Karpas-422 (cell line): ENCODE data around the gene ATN1. TPM values are rescaled to one million over a fixed set of nuclear protein-coding genes. Genes with fewer than 3 reads are reported as not detected.
"Not testable (repeated sequence)": the region's sequence is repeated elsewhere in the genome, so short reads cannot be mapped to it uniquely, and the experiment has no call there.

Source experiments
- DNase-seq: peaks from one replicate; pipeline ENCODE4 v3.0.0-alpha.2; 2015
- H2AFZ ChIP-seq: fragments of 200-600 bp; sonication (generic); 2 replicates; pipeline ENCODE4 v1.6.1; 2014; ENCODE audit warnings: antibody characterized with exemption, low read length, mixed read lengths
- H3K27ac ChIP-seq: fragments of 200-600 bp; sonication (generic); 2 replicates; pipeline ENCODE4 v1.5.1; 2014; ENCODE audit warnings: mild to moderate bottlenecking, low read length, moderate library complexity
- H3K27me3 ChIP-seq: fragments of 200-600 bp; sonication (generic); 2 replicates; pipeline ENCODE4 v1.6.1; 2014; ENCODE audit warnings: low read length, mixed read lengths
- H3K36me3 ChIP-seq: fragments of 200-600 bp; sonication (generic); 2 replicates; pipeline ENCODE4 v1.6.1; 2014; ENCODE audit warnings: low read length, mixed read lengths; ENCODE audit not compliant: insufficient read depth
- H3K4me1 ChIP-seq: fragments of 200-600 bp; sonication (generic); 2 replicates; pipeline ENCODE4 v1.6.1; 2014; ENCODE audit warnings: mild to moderate bottlenecking, low read length, mixed read lengths
- H3K4me2 ChIP-seq: fragments of 200-600 bp; sonication (generic); 2 replicates; pipeline ENCODE4 v1.6.1; 2014; ENCODE audit warnings: low read length, low read depth, mild to moderate bottlenecking; ENCODE audit not compliant: poor library complexity, severe bottlenecking
- H3K4me3 ChIP-seq: fragments of 200-600 bp; sonication (generic); 2 replicates; pipeline ENCODE4 v1.5.1; 2014; ENCODE audit warnings: mild to moderate bottlenecking, antibody characterized with exemption, low read length, mixed read lengths
- H3K79me2 ChIP-seq: fragments of 200-600 bp; sonication (generic); 2 replicates; pipeline ENCODE4 v1.6.1; 2014; ENCODE audit warnings: mild to moderate bottlenecking, low read length, mixed read lengths
- H3K9ac ChIP-seq: fragments of 200-600 bp; sonication (generic); 2 replicates; pipeline ENCODE4 v1.6.0; 2014; ENCODE audit warnings: low read length
- H3K9me2 ChIP-seq: fragments of 200-600 bp; sonication (generic), shearing (Covaris generic); replicated peaks from 2 replicates; pipeline ENCODE4 v1.6.0; 2014; ENCODE audit warnings: mild to moderate bottlenecking, low read length, moderate library complexity; ENCODE audit not compliant: insufficient read depth
- H3K9me3 ChIP-seq: fragments of 300-700, 200-600 bp; sonication (generic); 2 replicates; pipeline ENCODE4 v1.6.1; 2014; ENCODE audit warnings: low read length, mixed read lengths
- H4K20me1 ChIP-seq: fragments of 200-600 bp; sonication (generic); 2 replicates; pipeline ENCODE4 v1.6.1; 2014; ENCODE audit warnings: mild to moderate bottlenecking, antibody characterized with exemption, low read length, low read depth; ENCODE audit not compliant: insufficient read depth
- total RNA-seq: library from RNA; depleted of rRNA; stranded (reverse); fragments of >200 nt; shearing (Covaris generic); gene quantifications from 2 replicates; pipeline ENCODE4 v1.2.3, GENCODE V29; 2014; ENCODE audit warnings: low replicate concordance; rRNA removed

The ATN1 gene, protein sequence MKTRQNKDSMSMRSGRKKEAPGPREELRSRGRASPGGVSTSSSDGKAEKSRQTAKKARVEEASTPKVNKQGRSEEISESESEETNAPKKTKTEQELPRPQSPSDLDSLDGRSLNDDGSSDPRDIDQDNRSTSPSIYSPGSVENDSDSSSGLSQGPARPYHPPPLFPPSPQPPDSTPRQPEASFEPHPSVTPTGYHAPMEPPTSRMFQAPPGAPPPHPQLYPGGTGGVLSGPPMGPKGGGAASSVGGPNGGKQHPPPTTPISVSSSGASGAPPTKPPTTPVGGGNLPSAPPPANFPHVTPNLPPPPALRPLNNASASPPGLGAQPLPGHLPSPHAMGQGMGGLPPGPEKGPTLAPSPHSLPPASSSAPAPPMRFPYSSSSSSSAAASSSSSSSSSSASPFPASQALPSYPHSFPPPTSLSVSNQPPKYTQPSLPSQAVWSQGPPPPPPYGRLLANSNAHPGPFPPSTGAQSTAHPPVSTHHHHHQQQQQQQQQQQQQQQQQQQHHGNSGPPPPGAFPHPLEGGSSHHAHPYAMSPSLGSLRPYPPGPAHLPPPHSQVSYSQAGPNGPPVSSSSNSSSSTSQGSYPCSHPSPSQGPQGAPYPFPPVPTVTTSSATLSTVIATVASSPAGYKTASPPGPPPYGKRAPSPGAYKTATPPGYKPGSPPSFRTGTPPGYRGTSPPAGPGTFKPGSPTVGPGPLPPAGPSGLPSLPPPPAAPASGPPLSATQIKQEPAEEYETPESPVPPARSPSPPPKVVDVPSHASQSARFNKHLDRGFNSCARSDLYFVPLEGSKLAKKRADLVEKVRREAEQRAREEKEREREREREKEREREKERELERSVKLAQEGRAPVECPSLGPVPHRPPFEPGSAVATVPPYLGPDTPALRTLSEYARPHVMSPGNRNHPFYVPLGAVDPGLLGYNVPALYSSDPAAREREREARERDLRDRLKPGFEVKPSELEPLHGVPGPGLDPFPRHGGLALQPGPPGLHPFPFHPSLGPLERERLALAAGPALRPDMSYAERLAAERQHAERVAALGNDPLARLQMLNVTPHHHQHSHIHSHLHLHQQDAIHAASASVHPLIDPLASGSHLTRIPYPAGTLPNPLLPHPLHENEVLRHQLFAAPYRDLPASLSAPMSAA (N-terminal part only)
- total RNA-seq: 8.8 and 11.7 TPM in 2 replicates

DNA sequence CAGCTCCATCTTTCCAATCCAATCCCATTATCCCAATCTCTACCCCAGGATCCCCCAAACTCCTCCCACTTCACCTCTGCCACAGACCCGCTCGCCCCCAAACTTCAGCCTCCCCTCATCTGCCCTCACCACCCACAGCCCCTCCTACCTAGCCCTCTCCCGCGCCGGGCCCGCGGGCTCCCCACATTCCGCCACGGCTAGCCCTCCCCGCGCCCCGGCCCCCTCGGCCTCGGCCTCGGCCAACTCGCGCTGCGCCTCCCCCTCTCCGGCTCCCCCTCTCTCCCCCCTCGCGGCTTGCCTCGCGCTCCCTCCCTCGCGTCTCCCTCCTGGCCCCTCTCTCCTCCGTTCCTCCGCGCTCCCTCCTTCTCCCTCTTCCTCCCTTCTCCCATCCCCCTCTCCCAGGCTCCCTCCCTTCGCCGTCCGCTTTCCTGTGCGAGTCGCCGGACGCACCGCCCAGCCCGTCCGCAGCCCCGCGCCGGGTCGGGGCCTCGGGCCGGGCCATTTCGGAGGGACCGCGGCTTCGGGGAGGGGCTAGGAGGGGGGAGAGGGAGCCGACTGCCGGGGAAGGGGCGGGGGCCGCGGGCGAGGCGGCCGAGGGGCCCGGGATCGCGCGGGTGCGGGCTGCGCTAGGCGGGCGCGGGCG lies at the start of gene ATN1:
TSS of gene ATN1 (plus strand) at position 581 of the 643 bp plus-strand sequence. CDS start 6,043 bp downstream, outside the sequence.
- no peaks in the 10 kb centered on the region for H4K20me1 ChIP-seq
- peak within 1 kb of the TSS; percentile 92 for H3K9ac ChIP-seq
- peak within 1 kb of the TSS; percentile 77 for H3K4me2 ChIP-seq
- no peaks in the 10 kb centered on the region for H3K9me3 ChIP-seq
- H2AFZ ChIP-seq: peak within 1 kb of the TSS; percentile 70
- DNase-seq: peak; percentile 81
- peak within 1 kb of the TSS; percentile 68 for H3K27ac ChIP-seq
- H3K36me3 ChIP-seq: no peaks in the 10 kb centered on the region
- H3K9me2 ChIP-seq: no peaks in the 10 kb centered on the region
- peaks cover 65% of the 10 kb centered on the region for H3K4me1 ChIP-seq
- no peaks in the 10 kb centered on the region for H3K27me3 ChIP-seq
- peak within 1 kb of the TSS; percentile 80 for H3K4me3 ChIP-seq
- peaks cover 36% of the 10 kb centered on the region for H3K79me2 ChIP-seq

DNA sequence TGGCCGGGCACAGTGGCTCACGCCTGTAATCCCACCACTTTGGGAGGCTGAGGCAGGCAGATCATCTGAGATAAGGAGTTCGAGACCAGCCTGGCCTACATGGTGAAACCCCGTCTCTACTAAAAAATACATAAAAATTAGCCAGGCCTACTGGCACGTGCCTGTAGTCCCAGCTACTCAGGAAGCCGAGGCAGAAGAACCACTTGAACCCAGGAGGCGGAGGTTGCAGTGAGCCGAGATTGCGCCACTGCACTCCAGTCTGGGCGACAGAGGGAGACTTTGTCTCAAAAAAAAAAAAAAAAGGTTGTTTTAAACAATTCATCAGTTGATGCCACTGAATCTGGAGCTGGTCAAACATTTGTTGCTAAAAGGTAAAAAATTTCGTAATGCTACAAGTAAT lies 47.9 kb upstream of the ATN1 start:
- not testable (repeated sequence) for H3K79me2 ChIP-seq, H3K9ac ChIP-seq, DNase-seq, H3K9me2 ChIP-seq, H3K27ac ChIP-seq, H3K4me1 ChIP-seq, H3K4me2 ChIP-seq, H4K20me1 ChIP-seq, H3K4me3 ChIP-seq, H3K9me3 ChIP-seq, H2AFZ ChIP-seq, H3K27me3 ChIP-seq
- H3K36me3 ChIP-seq: peaks cover 23% of the 10 kb centered on the region

DNA sequence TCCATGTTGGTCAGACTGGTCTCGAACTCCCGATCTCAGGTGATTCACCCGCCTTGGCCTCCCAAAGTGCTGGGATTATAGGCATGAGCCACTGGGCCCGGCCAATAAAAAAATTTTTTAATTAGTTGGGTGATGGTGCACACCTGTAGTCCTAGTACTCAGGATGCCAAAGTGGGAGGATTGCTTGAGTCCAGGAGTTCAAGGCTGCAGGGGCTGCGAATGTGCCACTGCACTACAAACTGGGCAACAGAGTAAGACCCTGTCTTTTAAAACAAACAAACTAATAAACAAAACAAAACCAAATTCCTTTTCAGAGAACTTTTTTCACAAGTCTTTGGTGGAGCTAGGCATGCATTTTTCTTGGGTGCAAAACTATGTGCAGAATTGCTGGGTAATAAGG lies 44.5 kb upstream of the ATN1 start:
- no peaks in the 10 kb centered on the region for H3K4me1 ChIP-seq
- no peak for DNase-seq
- no peaks in the 10 kb centered on the region for H4K20me1 ChIP-seq
- no peak overlapping the region for H3K27ac ChIP-seq
- H3K9me2 ChIP-seq: no peaks in the 10 kb centered on the region
- H3K4me3 ChIP-seq: no peak overlapping the region
- no peak overlapping the region for H3K4me2 ChIP-seq
- no peak overlapping the region for H3K9ac ChIP-seq
- H2AFZ ChIP-seq: no peak overlapping the region
- peaks cover 17% of the 10 kb centered on the region; the same call in 1 of the 2 replicates for H3K36me3 ChIP-seq
- no peaks in the 10 kb centered on the region for H3K9me3 ChIP-seq
- H3K27me3 ChIP-seq: no peaks in the 10 kb centered on the region
- no peaks in the 10 kb centered on the region for H3K79me2 ChIP-seq

DNA sequence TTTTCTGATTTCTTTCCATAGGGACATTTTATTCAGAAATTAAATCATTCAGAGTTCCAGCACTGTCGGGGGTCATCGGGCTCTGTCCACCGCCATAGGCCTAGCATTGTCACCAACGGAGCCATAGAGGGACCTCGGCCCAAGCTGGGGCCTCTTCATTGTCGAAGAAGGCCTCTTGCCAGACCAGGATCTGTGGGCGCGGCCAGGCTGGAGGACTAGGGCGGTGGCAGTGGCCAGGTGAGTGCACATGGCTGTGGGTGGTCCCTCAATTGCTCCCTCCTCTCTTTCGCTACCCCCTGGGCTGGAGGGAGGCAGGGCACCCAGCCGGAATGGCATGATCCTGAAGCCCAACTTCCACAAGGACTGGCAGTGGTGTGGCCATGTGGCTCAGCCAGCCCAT lies 44.1 kb upstream of the ATN1 start:
- no peaks in the 10 kb centered on the region for H3K27me3 ChIP-seq
- no peak overlapping the region for H3K9ac ChIP-seq
- no peaks in the 10 kb centered on the region for H3K9me3 ChIP-seq
- H3K79me2 ChIP-seq: no peaks in the 10 kb centered on the region
- H3K4me3 ChIP-seq: no peak overlapping the region
- DNase-seq: no peak
- H4K20me1 ChIP-seq: no peaks in the 10 kb centered on the region
- no peaks in the 10 kb centered on the region for H3K9me2 ChIP-seq
- H3K36me3 ChIP-seq: peaks cover 17% of the 10 kb centered on the region; the same call in 1 of the 2 replicates
- no peaks in the 10 kb centered on the region for H3K4me1 ChIP-seq
- no peak overlapping the region for H3K27ac ChIP-seq
- no peak overlapping the region for H2AFZ ChIP-seq
- H3K4me2 ChIP-seq: no peak overlapping the region

DNA sequence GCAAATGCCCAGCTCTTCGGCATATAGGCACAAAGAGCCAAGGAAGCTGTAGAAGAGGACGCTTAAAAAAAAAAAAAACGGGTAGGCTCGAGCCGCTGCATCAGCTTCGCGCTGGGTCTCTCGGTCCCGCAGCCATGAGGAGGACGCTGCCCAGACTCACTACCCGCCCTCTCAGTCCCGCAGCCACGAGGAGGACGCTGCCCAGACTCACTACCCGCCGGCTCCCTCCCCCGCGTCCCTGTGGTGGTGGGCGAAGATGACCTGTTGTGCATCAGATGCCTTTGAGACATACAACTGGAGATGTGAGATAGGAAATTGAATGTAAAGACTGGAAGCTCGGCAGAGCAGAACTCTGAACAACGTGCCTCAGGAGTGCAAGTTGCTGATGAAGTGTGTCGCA lies 43.2 kb upstream of the ATN1 start:
- Histone ChIP-seq H4K20me1 (no peaks in the 10 kb centered on the region), H3K4me3 (no peak overlapping the region), H3K36me3 (peaks cover 17% of the 10 kb centered on the region; the same call in 1 of the 2 replicates), H3K27me3 (no peaks in the 10 kb centered on the region), H3K4me1 (no peaks in the 10 kb centered on the region), H3K9me2 (no peaks in the 10 kb centered on the region), H3K4me2 (no peak overlapping the region), H3K27ac (no peak overlapping the region), H3K9me3 (no peaks in the 10 kb centered on the region), H2AFZ (no peak overlapping the region), H3K79me2 (no peaks in the 10 kb centered on the region), H3K9ac (no peak overlapping the region)
- no peak for DNase-seq

DNA sequence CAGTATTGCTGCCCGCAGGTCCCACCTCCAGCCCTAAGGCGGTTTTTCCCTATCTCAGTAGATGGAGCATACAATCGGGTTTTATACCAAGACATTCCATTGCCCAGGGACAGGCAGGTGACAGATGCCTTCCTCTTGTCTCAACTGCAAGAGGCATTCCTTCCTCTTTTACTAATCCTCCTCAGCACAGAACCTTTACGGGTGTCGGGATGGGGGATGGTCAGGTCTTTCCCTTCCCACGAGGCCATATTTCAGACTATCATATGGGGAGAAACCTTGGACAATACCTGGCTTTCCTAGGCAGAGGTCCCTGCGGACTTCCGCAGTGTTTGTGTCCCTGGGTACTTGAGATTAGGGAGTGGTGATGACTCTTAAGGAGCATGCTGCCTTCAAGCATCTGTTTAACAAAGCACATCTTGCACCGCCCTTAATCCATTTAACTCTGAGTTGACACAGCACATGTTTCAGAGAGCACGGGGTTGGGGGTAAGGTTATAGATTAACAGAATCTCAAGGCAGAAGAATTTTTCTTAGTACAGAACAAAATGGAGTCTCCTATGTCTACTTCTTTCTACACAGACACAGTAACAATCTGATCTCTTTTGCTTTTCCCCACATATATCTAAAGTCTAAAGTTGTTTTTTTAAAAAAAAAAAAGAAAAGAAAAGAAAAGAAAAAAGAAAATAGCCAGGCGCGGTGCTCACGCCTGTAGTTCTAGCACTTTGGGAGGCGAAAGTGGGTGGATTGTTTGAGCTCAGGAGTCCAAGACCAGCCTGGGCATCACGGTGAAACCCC lies 41.4 kb upstream of the ATN1 start:
- peaks cover 10% of the 10 kb centered on the region for H3K4me1 ChIP-seq
- not testable (repeated sequence) for H3K27me3 ChIP-seq, H2AFZ ChIP-seq

DNA sequence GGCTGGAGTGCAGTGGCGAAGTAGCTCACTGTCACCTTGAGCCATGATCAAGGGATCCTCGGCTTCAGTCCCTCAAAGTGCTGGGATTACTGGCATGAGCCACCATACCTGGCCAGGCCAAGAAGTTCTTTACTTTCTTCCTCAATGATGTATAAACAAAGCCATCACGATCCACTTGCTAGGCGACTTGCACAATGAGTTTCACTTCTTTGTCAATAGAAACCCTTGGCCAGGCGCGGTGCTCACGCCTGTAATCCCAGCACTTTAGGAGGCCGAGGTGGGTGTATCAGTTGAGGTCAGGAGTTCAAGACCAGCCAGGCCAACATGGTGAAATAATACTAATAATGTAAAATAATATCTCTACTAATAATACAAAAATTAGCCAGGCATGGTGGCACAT lies 40.3 kb upstream of the ATN1 start:
- H3K36me3 ChIP-seq: peaks cover 17% of the 10 kb centered on the region; the same call in 1 of the 2 replicates
- no peak overlapping the region for H3K4me2 ChIP-seq
- no peak overlapping the region for H2AFZ ChIP-seq
- peaks cover 14% of the 10 kb centered on the region for H3K4me1 ChIP-seq
- H3K4me3 ChIP-seq: no peak overlapping the region
- H3K9me3 ChIP-seq: no peaks in the 10 kb centered on the region
- H3K9ac ChIP-seq: no peak overlapping the region
- H3K79me2 ChIP-seq: no peaks in the 10 kb centered on the region
- no peaks in the 10 kb centered on the region for H4K20me1 ChIP-seq
- no peak for DNase-seq
- no peak overlapping the region for H3K27ac ChIP-seq
- H3K27me3 ChIP-seq: no peaks in the 10 kb centered on the region
- H3K9me2 ChIP-seq: no peaks in the 10 kb centered on the region

More for the DNA sequence above, 41.4 kb upstream of the ATN1 start:
- not testable (repeated sequence) for H3K9me3 ChIP-seq, DNase-seq, H3K4me3 ChIP-seq, H3K9ac ChIP-seq, H3K27ac ChIP-seq, H4K20me1 ChIP-seq, H3K9me2 ChIP-seq, H3K79me2 ChIP-seq, H3K4me2 ChIP-seq
- peaks cover 17% of the 10 kb centered on the region; the same call in 1 of the 2 replicates for H3K36me3 ChIP-seq
